Measurements from ENCODE around the gene PRR23A. TPM values are rescaled to one million over a fixed set of nuclear protein-coding genes. Genes with fewer than 3 reads are reported as not detected.

Gene PRR23A
- total RNA-seq, 1 donor from 2014 or later: not detected

DNA sequence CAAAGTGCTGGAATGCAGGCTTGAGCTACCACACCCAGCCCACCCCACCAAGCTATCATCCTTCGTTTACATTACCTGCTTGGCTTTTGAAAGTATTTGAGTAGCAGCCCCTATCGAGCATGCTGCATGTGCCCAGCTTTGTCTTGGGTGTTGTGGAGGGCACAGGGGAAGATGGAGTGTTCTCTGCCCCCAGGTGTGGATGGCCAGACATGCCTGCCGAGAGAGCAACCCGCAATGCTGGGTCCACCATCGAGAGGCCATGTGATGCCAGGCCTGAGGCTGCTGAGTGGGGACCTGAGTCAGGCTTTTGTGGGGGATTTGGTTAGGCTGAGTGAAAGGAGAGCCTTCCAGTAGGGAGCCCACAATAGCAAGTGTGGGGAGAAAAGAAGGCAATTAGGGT lies 33.1 kb downstream of the PRR23A start:
- DNase-seq (ENCODE audit: low read depth): no peak

- no peak for DNase-seq (ENCODE audit: low read depth)
These were observed 34.2 kb downstream of the PRR23A start for GRCh38 chr3:138971766-138972320.

DNA sequence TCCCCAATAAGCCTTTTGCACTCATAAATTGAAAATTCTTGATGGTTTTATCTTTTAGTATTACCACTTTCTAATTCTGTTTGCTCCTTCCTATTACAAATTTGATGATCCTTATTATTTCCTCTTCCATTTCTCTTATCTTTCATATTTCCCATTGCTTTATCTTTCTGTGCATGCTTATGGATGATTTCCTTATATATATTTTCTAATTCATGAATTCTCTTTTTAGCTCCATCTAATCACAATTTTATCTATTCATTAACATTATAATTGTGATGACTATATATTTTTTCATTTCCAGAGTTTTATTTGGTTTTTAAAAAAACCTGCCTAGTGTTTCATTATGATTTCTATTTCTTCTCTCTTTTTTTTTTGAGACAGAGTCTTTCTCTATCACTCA lies 41.1 kb downstream of the PRR23A start:
- DNase-seq (ENCODE audit: low read depth): no peak

- DNase-seq (ENCODE audit: low read depth): no peak
These were observed 41.8 kb downstream of the PRR23A start for GRCh38 chr3:138964264-138964663.

DNA sequence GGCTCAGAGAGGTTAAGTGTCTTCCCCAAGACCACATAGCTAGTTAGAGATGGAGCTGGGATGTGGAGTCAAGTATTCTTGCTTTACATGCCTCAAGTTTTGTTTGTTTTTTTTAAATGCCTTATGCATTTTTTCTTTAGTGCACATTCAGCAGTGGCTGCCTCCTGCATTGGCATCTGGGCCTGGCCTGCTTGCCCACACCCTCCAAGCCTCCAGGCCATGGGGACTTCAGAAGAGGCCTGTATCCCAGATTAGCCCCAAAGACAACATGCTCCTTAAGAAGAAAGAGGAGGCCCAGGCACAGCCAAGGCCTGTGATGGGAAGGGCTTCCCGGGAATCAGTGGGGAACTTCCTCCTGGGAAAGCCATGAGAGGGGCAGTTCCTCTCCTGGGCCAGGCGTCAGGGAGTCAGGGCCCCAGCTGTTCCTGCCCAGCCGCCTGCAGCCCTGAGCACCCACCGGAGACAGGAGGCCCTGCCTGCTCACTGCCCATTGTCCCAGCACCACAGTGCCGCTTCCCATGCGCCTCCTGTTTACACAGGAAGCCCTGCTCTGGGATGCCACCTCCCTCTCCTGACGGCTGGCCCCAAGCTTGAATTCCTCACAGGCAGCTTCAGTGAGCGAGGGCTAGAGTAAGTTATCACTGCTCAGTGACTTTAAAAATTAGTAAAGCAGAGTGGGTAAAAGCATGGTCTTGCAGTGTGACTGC lies 43.1 kb downstream of the PRR23A start:
- DNase-seq (ENCODE audit: low read depth): no peak

- DNase-seq (ENCODE audit: low read depth): no peak
These were observed 45.6 kb downstream of the PRR23A start for GRCh38 chr3:138960417-138960852.

Other genes starting within 250 kb of the PRR23A start
- 22.2 and 77.6 TPM in 2 replicates for gene PIK3CB, start 171.3 kb downstream of the PRR23A start, total RNA-seq
- gene FOXL2, start 59.1 kb downstream of the PRR23A start, total RNA-seq: 0.35 and 1.8 TPM in 2 replicates
- 0.87 and 2.9 TPM in 2 replicates for gene FOXL2NB, start 59.1 kb downstream of the PRR23A start, total RNA-seq
- gene PRR23B, start 14.7 kb upstream of the PRR23A start, total RNA-seq: not detected in 2 replicates
- gene PRR23C, start 38.6 kb upstream of the PRR23A start, total RNA-seq: not detected in 2 replicates

Measured in renal cortical epithelial cell (primary cell).